Calu3 (cell line): ENCODE results near the gene SBF2. TPM values are rescaled to one million over a fixed set of nuclear protein-coding genes. Genes with fewer than 3 reads are reported as not detected.

ENCODE experiments used
- BruUV-seq: library from RNA; stranded (reverse); fragments of 400-500 nt; replicated peaks from 2 replicates; lab custom pipeline; 2021; lab: Mats Ljungman, UMichigan
- CTCF ChIA-PET: fragments of 300-600 bp; sonication (Branson Sonifier 250); formaldehyde crosslinking; loops from one replicate; lab custom pipeline; 2022; ENCODE audit warnings: antibody characterized with exemption; lab: Charles Lee
- DNase-seq: peaks from one replicate; pipeline ENCODE4 v3.0.0; 2022
- H3K27ac Mint-ChIP-seq: one replicate; pipeline ENCODE4 v1.8.0; 2022; ENCODE audit warnings: mixed read lengths; ENCODE audit not compliant: unreplicated experiment
- H3K27me3 Mint-ChIP-seq: one replicate; pipeline ENCODE4 v1.8.0; 2022; ENCODE audit warnings: mixed read lengths; ENCODE audit not compliant: unreplicated experiment
- H3K36me3 Mint-ChIP-seq: one replicate; pipeline ENCODE4 v1.8.0; 2022; ENCODE audit warnings: mild to moderate bottlenecking, moderate library complexity, mixed read lengths; ENCODE audit not compliant: insufficient read depth, unreplicated experiment
- H3K4me1 Mint-ChIP-seq: one replicate; pipeline ENCODE4 v1.8.0; 2022; ENCODE audit warnings: mild to moderate bottlenecking, low read depth, mixed read lengths; ENCODE audit not compliant: unreplicated experiment
- H3K4me3 Mint-ChIP-seq: one replicate; pipeline ENCODE4 v1.8.0; 2022; ENCODE audit warnings: mild to moderate bottlenecking, low read depth, moderate library complexity, mixed read lengths; ENCODE audit not compliant: unreplicated experiment
- H3K9me3 Mint-ChIP-seq: one replicate; pipeline ENCODE4 v1.8.0; 2022; ENCODE audit warnings: low read depth, mixed read lengths; ENCODE audit not compliant: unreplicated experiment
- CTCF ChIP-seq: fragments of 200-600 bp; IDR thresholded peaks from one replicate; pipeline ENCODE4 v1.8.0; 2022; ENCODE audit warnings: antibody characterized with exemption; ENCODE audit not compliant: unreplicated experiment
- intact Hi-C: fragments of 100-400 bp; cut with micrococcal nuclease; formaldehyde crosslinking; loops from one replicate; pipeline ENCODE4 v1.10.0; 2022; ENCODE audit not compliant: unreplicated experiment
- total RNA-seq: library from RNA; stranded (reverse); gene quantifications from 2 replicates; pipeline ENCODE4 v1.2.3, GENCODE V29; 2022

Gene SBF2
- total RNA-seq, 1 experiment from 2014 or later: 39.0 TPM

GRCh38 chr11:9757809-9758636, 536.0 kb downstream of the SBF2 start:
- peak; percentile 87 for DNase-seq
- BruUV-seq: no TSS peak

GRCh38 chr11:9756878-9757277, 537.1 kb downstream of the SBF2 start:
- no peak for TF ChIP-seq CTCF
- H3K4me1 Mint-ChIP-seq: peaks cover 21% of the 10 kb centered on the region
- no peak overlapping the region for H3K27ac Mint-ChIP-seq
- intact Hi-C loops: loop anchor here (5.0 kb wide), 1 partner anchor 610 kb away; no protein-coding TSS in a partner anchor
- H3K4me3 Mint-ChIP-seq: no peak overlapping the region
- no peaks in the 10 kb centered on the region for H3K27me3 Mint-ChIP-seq
- DNase-seq: no peak
- BruUV-seq: no TSS peak
- CTCF ChIA-PET: no interaction called here
- H3K9me3 Mint-ChIP-seq: no peaks in the 10 kb centered on the region
- H3K36me3 Mint-ChIP-seq: peaks cover 33% of the 10 kb centered on the region

More at GRCh38 chr11:9757809-9758636, 536.0 kb downstream of the SBF2 start:
- peaks cover 33% of the 10 kb centered on the region for H3K36me3 Mint-ChIP-seq
- CTCF ChIA-PET: interaction anchor here (0.6 to 1.2 kb wide), 2 partner anchors 127 to 215 kb away, joined by 3 to 5 read pairs; no protein-coding TSS in a partner anchor
- no peaks in the 10 kb centered on the region for H3K9me3 Mint-ChIP-seq
- peak; percentile 88 for TF ChIP-seq CTCF
- peak overlapping the region; percentile 81 for H3K4me3 Mint-ChIP-seq
- intact Hi-C loops: loop anchor here (2.0 to 5.0 kb wide), 4 partner anchors 215 to 609 kb away; no protein-coding TSS in a partner anchor
- H3K27me3 Mint-ChIP-seq: no peaks in the 10 kb centered on the region
- H3K4me1 Mint-ChIP-seq: peaks cover 21% of the 10 kb centered on the region
- H3K27ac Mint-ChIP-seq: peak overlapping the region; percentile 95

DNA sequence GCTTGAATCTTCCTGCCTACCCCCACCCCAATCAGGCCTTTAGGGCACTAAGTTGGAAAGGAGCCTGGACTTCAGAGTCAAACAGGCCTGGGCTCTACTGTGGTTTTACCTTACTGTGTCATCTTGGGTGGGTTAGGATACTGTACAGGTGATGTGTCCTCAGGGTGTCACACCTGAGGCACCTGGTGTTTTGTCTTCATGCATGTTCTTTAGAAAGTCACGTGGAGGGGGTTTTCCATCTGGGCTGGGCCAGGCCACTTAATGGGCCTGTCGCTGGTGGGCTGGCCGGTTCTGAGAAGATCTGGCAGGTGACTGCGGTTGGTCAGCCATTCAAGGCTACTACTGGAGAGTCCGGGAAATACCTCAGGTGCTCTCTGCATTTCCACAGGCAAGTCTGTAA, 537.6 kb downstream of the SBF2 start:
- CTCF ChIA-PET: no interaction called here
- Mint-ChIP-seq H3K4me1 (peaks cover 21% of the 10 kb centered on the region), H3K4me3 (no peak overlapping the region), H3K27ac (no peak overlapping the region), H3K9me3 (no peaks in the 10 kb centered on the region), H3K36me3 (peaks cover 33% of the 10 kb centered on the region), H3K27me3 (no peaks in the 10 kb centered on the region)
- BruUV-seq: no TSS peak
- no peak for TF ChIP-seq CTCF
- no peak for DNase-seq
- intact Hi-C loops: loop anchor here (5.0 kb wide), 1 partner anchor 611 kb away; no protein-coding TSS in a partner anchor

- Mint-ChIP-seq H3K9me3 (no peaks in the 10 kb centered on the region), H3K4me1 (peaks cover 23% of the 10 kb centered on the region), H3K27me3 (no peaks in the 10 kb centered on the region), H3K27ac (no peak overlapping the region), H3K4me3 (no peak overlapping the region), H3K36me3 (peaks cover 34% of the 10 kb centered on the region)
- CTCF ChIA-PET: interaction anchor here (0.6 kb wide), 1 partner anchor 157 kb away, joined by 3 read pairs; no protein-coding TSS in a partner anchor
- intact Hi-C loops: loop anchor here (5.0 kb wide), 1 partner anchor 612 kb away; no protein-coding TSS in a partner anchor
- BruUV-seq: no TSS peak
- no peak for TF ChIP-seq CTCF
- no peak for DNase-seq
These were observed 538.3 kb downstream of the SBF2 start for GRCh38 chr11:9755561-9756185.
